ENCODE data around the gene TGFBI.

TGFBI gene

GRCh38 chr5:136000932-136001331 is 27.9 kb upstream of the TGFBI start:
- Histone ChIP-seq H3K9me2 (replicated peaks; ENCODE audit: insufficient read depth, low read length) (no peaks in the 10 kb centered on the region), H3K36me3 (ENCODE audit: low read length) (no peaks in the 10 kb centered on the region), H4K20me1 (ENCODE audit: low read depth, low read length) (no peaks in the 10 kb centered on the region), H3K9ac (ENCODE audit: low read length) (no peak overlapping the region), H3K4me3 (ENCODE audit: insufficient read depth, low read length, poor library complexity, severe bottlenecking) (no peak overlapping the region), H3K4me2 (ENCODE audit: low read depth, low read length, poor library complexity, severe bottlenecking) (no peak overlapping the region), H3K9me3 (ENCODE audit: insufficient read depth, low read length) (no peaks in the 10 kb centered on the region), H3K27me3 (ENCODE audit: low read length) (no peaks in the 10 kb centered on the region), H2AFZ (ENCODE audit: low read depth, low read length, severe bottlenecking) (no peak overlapping the region), H3F3A (ENCODE audit: insufficient read depth) (no peaks in the 10 kb centered on the region), H3K27ac (ENCODE audit: low read depth, low read length) (no peak overlapping the region), H3K79me2 (ENCODE audit: insufficient read depth, low read length) (no peaks in the 10 kb centered on the region)
- TF ChIP-seq CTCF (IDR thresholded peaks at IDR 0.05; ENCODE audit: insufficient read depth, low read length, poor library complexity, severe bottlenecking) (no peak), EZH2phosphoT487 (conservative IDR thresholded peaks at IDR 0.05; ENCODE audit: low read length) (no peak)

- H3K9me2 ChIP-seq (replicated peaks; ENCODE audit: insufficient read depth, low read length), result no peaks in the 10 kb centered on the region
- H3K4me2 ChIP-seq (ENCODE audit: low read depth, low read length, poor library complexity, severe bottlenecking), result no peak overlapping the region
- no peaks in the 10 kb centered on the region for H3K9me3 ChIP-seq (ENCODE audit: insufficient read depth, low read length)
- no peaks in the 10 kb centered on the region for H4K20me1 ChIP-seq (ENCODE audit: low read depth, low read length)
- no peaks in the 10 kb centered on the region for H3K79me2 ChIP-seq (ENCODE audit: insufficient read depth, low read length)
- no peaks in the 10 kb centered on the region for H3F3A ChIP-seq (ENCODE audit: insufficient read depth)
- no peak overlapping the region for H3K27ac ChIP-seq (ENCODE audit: low read depth, low read length)
- no peaks in the 10 kb centered on the region for H3K27me3 ChIP-seq (ENCODE audit: low read length)
- no peak overlapping the region for H3K9ac ChIP-seq (ENCODE audit: low read length)
- TF ChIP-seq EZH2phosphoT487 (conservative IDR thresholded peaks at IDR 0.05; ENCODE audit: low read length), result no peak
- no peak for TF ChIP-seq CTCF (IDR thresholded peaks at IDR 0.05; ENCODE audit: insufficient read depth, low read length, poor library complexity, severe bottlenecking)
- H2AFZ ChIP-seq (ENCODE audit: low read depth, low read length, severe bottlenecking), result no peak overlapping the region
- no peak overlapping the region for H3K4me3 ChIP-seq (ENCODE audit: insufficient read depth, low read length, poor library complexity, severe bottlenecking)
- no peaks in the 10 kb centered on the region for H3K36me3 ChIP-seq (ENCODE audit: low read length)
These were observed 27.3 kb upstream of the TGFBI start for GRCh38 chr5:136001466-136001981.

DNA sequence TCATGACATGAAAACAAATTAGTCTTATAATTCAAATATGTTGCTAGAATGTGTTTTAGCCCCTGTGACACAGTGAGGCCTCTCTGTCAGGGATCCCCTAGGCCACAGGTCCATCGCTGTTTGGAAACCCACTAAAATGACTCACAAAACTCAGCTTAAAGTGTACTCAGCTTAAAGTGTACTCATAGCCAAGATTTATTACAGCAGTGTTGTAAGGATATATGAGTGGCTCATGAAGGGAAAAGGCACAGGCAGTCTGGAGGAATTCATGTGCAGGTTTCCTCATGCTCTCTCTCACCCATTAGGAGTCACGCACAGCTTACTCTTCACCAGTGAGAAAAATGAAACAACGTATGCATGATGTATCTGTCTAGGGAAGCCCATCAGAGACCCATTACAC is 24.4 kb upstream of the TGFBI start:
- H3K9ac ChIP-seq (ENCODE audit: low read length), result no peak overlapping the region
- no peaks in the 10 kb centered on the region for H3K27me3 ChIP-seq (ENCODE audit: low read length)
- no peaks in the 10 kb centered on the region for H3F3A ChIP-seq (ENCODE audit: insufficient read depth)
- H2AFZ ChIP-seq (ENCODE audit: low read depth, low read length, severe bottlenecking), result no peak overlapping the region
- no peak for TF ChIP-seq EZH2phosphoT487 (conservative IDR thresholded peaks at IDR 0.05; ENCODE audit: low read length)
- no peak for TF ChIP-seq CTCF (IDR thresholded peaks at IDR 0.05; ENCODE audit: insufficient read depth, low read length, poor library complexity, severe bottlenecking)
- H3K36me3 ChIP-seq (ENCODE audit: low read length), result no peaks in the 10 kb centered on the region
- no peak overlapping the region for H3K4me2 ChIP-seq (ENCODE audit: low read depth, low read length, poor library complexity, severe bottlenecking)
- no peaks in the 10 kb centered on the region for H4K20me1 ChIP-seq (ENCODE audit: low read depth, low read length)
- no peak overlapping the region for H3K27ac ChIP-seq (ENCODE audit: low read depth, low read length)
- no peaks in the 10 kb centered on the region for H3K9me2 ChIP-seq (replicated peaks; ENCODE audit: insufficient read depth, low read length)
- no peaks in the 10 kb centered on the region for H3K79me2 ChIP-seq (ENCODE audit: insufficient read depth, low read length)
- H3K4me3 ChIP-seq (ENCODE audit: insufficient read depth, low read length, poor library complexity, severe bottlenecking), result no peak overlapping the region
- no peaks in the 10 kb centered on the region for H3K9me3 ChIP-seq (ENCODE audit: insufficient read depth, low read length)

Data from SU-DHL-6 (cell line).